ENCODE results near the gene CPE.

DNA sequence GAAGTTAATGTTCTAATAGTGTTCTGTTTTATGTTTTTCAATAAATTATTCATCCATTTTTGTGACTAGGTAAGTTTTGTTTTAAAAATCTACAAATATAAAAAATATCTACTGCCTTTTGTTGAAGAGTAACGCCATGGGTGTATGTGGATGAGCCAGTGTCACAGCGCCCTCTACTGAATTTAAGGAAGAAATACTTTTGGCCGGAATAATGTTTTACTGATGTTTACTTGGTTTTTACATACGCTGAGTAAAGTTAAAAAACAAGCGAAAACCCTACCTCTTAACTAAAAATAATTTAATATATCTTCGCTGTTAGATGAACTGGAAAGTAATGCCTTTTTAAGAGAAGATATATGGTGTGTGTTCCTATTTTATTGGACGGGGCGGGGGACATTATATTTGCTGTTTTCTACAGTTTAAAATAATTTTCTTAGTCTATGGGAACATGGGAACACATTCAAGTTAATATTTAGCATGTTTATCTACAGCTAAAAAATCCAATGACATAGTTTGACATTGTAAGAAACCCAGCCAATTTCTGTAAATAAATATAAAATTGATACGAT, 86.1 kb downstream of the CPE start:
- peak; percentile 98 for TF ChIP-seq CTCF (conservative IDR thresholded peaks at IDR 0.05; ENCODE audit: low read length)
- no peak for TF ChIP-seq EZH2phosphoT487 (IDR thresholded peaks at IDR 0.05; ENCODE audit: borderline replicate concordance, low read depth, low read length)
